ENCODE results near the gene NMT1. TPM values are rescaled to one million over a fixed set of nuclear protein-coding genes. Genes with fewer than 3 reads are reported as not detected.

NMT1 gene
- total RNA-seq, 1 donor from 2014 or later, result 100 TPM

DNA sequence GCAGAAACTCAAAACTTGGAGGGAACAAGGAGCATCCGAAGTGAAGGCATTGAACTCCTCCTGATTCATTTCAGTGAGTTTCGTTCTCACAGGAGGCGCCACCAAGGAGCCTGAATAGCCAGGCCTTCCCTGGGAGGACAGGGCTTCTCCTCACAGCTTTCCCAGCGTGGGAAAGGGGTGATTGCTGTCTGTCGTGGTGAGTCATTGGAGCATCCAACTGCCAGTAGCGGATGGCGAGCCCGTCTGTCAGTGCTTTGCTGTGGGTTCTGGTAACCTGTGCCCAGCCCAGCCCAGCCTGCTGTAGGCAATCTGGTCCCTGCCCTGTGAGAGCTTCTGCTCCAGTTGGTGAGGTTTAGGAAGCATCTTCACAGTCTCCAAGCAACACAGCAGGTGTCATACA, 42.9 kb downstream of the NMT1 start:
- no peak for DNase-seq (ENCODE audit: low read depth in 2 of 2)

DNA sequence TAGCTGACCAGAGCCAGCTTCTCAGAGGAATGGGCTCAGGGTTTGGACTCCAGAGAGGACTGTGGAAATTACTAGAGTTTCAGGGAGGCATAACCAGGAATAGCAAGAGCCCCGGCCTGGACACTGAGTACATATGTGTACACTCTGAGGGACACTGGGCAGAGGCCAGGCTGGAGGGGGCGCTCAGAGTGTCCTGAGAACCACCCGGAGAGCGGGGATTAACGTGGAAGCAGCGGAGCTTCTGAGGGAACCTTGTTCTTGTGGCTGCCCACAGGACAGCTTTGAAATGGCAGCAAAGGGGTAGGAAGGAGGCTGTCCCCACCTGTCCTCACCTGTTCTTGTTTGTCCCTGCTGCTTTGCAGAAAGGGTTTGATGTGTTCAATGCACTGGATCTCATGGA, 43.4 kb downstream of the NMT1 start:
- no peak for DNase-seq (ENCODE audit: low read depth in 2 of 2)

GRCh38 chr17:45104907-45105624, 43.9 kb downstream of the NMT1 start:
- no peak for DNase-seq (ENCODE audit: low read depth in 2 of 2)

GRCh38 chr17:45106096-45106495, 45.0 kb downstream of the NMT1 start:
- no peak for DNase-seq (ENCODE audit: low read depth in 2 of 2)

DNA sequence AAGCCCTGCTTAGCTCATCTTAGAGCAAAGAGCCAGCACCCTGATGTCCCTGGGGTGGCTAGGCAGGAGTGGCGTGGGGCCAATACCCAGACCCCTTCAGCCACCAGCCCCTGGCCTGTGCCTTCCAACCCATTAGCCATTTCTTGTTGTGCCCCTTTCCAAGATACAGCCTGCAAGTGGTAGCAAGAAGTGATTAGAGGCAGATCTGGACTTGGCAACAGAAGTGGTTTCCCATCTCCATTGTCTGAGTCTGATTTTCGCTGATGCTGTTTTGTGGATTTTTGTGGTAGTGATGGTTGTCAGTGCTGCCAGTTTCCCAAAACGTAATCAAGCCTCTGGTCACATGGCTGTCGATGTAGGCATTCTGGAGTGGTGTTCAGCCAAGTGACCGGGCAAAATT, 45.5 kb downstream of the NMT1 start:
- DNase-seq (ENCODE audit: low read depth in 2 of 2), result no peak

GRCh38 chr17:45107293-45108010, 46.3 kb downstream of the NMT1 start:
- DNase-seq (ENCODE audit: low read depth in 2 of 2), result no peak

GRCh38 chr17:45108051-45108450, 46.9 kb downstream of the NMT1 start:
- DNase-seq (ENCODE audit: low read depth in 2 of 2), result no peak

DNA sequence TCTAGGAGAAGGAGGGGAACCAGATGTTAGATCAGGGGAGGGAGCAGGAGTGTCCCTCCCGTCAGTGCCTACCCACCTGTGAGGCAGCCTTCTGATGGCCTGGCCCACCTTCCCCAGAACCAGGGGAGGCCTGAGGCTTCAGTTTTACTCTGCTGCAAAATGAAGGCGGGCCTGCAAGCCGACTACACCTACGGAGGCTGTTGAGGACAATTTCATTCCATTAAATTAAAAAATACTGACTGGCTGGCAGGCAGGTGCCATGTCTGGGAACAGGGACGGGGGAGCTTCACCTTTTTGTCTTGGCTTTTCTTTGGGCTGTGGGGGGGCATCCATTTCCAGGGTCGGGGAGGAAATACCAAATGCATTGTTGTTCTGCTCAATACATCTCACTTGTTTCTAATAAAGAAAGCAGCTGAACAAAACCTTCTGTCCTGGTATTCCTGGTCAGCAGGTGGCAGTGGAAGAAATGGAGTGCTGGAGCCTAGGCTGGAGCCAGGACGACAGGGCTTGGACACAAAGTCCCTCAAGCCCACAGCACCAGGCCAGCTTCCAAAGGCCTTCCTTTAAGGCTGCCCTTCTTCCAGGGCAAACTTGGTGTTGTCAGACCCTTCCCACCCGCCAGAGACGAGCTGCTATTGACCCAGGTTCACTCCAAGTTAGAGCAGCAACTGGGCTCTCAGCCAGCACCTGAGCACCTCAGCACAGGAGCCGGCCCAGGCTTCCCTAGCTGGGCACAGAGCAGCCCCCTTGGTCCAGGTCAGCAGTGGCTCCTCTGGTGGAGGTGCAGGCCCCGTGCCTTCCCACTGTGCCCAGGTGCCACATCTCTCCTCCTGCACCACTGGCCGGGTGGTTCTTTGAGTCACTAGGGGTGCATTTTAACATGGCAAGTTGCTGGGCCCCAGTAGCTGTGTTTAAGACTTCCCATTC, 47.7 kb downstream of the NMT1 start:
- peak; percentile 30 to 53 for DNase-seq (ENCODE audit: low read depth in 2 of 2)

- no peak for DNase-seq (ENCODE audit: low read depth in 2 of 2)
These were observed 49.8 kb downstream of the NMT1 start for GRCh38 chr17:45110676-45111611.

DNA sequence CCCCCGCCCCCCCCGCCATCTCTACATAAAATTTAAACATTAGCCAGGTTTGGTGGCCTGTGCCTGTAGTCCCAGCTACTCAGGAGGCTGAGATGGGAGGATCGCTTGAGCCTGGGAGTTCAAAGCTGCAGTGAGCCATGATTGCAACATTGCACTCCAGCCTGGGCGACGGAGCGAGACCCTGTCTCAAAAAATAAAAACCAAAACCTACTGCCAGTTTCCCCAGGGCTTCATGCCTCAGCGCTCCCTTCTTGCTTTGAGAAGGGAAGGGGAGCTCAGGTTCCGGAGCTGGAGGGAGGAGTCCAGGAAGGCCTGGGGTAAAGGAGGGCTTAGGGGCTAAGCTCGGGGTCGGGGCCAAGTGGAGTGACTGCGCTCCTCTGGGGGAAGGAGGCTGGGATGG, 50.7 kb downstream of the NMT1 start:
- no peak for DNase-seq (ENCODE audit: low read depth in 2 of 2)

- DNase-seq (ENCODE audit: low read depth in 2 of 2), result no peak
These were observed 51.7 kb downstream of the NMT1 start for GRCh38 chr17:45112559-45113423.

DNA sequence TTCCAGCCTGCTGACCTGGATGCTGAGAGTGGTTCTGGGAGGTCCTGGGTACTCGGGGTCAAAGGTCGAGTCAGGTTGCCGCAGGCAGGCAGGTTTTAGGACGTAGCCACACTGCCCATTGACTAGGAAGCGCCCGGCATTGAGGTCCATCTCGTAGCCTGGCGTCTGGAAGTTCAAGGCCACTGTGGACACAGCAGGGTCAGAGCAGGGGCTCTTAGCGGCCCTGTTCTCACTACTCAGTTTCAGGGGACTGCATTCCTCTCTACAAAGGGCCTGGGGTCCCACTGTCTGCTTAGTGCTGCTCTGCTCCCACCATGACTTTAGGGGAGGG, 52.3 kb downstream of the NMT1 start:
- no peak for DNase-seq (ENCODE audit: low read depth in 2 of 2)

DNA sequence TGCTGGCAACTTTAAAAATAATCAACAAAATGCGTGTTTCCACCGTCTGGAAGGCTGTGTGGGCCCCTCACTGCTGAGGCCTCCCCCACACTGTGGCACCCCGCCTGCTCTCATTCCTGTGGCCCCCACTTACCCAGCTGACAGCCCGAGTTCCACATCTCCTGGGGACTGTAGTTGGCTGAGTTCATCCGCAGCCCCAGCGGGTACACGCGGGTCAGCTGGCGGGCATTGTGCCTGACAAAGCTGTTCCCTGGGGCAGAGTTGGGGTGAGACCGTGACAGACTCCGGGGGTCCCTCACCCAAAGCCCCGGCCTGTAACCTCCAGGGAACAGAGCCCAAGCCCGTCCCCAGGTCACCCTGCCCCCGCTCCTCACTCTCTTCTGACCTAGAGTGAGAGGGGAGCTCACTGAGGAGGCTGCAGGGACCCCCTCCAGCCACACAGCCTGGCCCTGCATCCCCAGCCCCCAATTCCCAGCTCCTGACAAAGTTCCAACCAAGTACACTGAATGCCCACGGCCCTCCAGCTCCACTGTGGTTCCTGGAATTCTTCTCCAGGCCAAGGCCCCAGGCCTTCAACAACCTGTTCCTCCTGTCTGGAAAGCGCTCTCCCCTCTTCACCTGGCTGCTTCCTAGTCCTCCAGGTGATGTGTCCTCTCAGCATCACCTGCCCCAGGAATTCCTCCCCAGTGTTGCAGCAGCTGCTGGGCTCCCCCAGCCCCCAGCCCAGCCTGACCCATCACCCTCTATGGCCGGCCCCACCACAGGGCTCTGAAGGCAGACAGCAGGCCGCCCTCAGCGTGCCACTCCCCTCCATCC, 53.2 kb downstream of the NMT1 start:
- DNase-seq (ENCODE audit: low read depth in 2 of 2), result no peak

DNA sequence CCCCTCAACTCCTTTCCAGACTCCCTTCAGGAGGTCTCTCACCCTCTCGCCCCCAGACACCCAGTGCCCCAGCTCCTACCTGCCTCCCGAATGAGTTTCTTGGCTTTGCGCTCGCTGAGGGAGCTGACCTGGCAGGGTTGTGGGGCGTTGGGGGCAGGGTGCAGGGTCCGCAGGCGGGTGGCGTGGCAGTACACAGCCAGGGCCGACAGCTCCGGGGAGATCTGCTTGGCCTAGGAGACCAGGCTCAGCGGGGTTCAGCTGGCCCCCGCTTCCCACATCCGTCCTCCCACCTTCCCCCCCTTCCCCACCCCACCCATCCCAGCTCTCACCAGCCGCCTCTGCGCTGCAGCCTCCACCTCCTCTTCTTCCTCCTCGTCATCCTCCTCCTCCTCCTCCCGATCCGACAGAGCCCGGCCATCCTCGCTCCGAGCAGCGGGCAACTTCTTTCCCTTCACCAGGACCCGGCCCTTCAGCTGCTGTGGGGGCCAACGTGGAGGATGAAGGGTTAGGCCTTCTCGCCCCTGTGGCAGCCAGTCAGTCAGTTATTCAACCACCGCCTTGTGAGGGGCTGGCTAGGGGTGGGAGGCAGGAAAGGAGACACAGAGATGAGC, 54.0 kb downstream of the NMT1 start:
- no peak for DNase-seq (ENCODE audit: low read depth in 2 of 2)

GRCh38 chr17:45115871-45116270, 54.8 kb downstream of the NMT1 start:
- DNase-seq (ENCODE audit: low read depth in 2 of 2), result no peak

- DNase-seq (ENCODE audit: low read depth in 2 of 2), result no peak
These were observed 55.4 kb downstream of the NMT1 start for GRCh38 chr17:45116434-45117016.

- DNase-seq (ENCODE audit: low read depth in 2 of 2), result no peak
These were observed 56.2 kb downstream of the NMT1 start for GRCh38 chr17:45117334-45117733.

- no peak for DNase-seq (ENCODE audit: low read depth in 2 of 2)
These were observed 56.9 kb downstream of the NMT1 start for GRCh38 chr17:45117848-45118646.

Data from dermis microvascular lymphatic vessel endothelial cell (primary cell).